Aorta (tissue), 5 donors: ENCODE results near the gene HGFAC. TPM values are rescaled to one million over a fixed set of nuclear protein-coding genes. Genes with fewer than 3 reads are reported as not detected.

Source experiments
- ATAC-seq: fragments of 200-7000 bp; cut with Tn5 transposase; one replicate; pipeline ENCODE4 v1.9.1; 2022; ENCODE audit warnings: moderate library complexity; ENCODE audit not compliant: low FRiP score
- DNase-seq, 2 donors: peaks; one replicate each; pipeline ENCODE4 v3.0.0-alpha.2; 2020
- H3K27ac ChIP-seq, 2 donors: one replicate each; pipeline ENCODE4 v1.5.1; 2013; ENCODE audit warnings: low read length in 2 of 2, mild to moderate bottlenecking in 2 of 2, moderate library complexity in 2 of 2, control low read depth in 1 of 2, inconsistent platforms in 1 of 2, low read depth in 1 of 2
- H3K27me3 ChIP-seq, 2 donors: one replicate each; pipeline ENCODE4 v1.6.1; 2013; ENCODE audit warnings: control low read depth in 1 of 2, low read length in 1 of 2, mild to moderate bottlenecking in 1 of 2, moderate library complexity in 1 of 2; ENCODE audit not compliant: insufficient read depth in 2 of 2, control insufficient read depth in 1 of 2
- H3K36me3 ChIP-seq, 2 donors: one replicate each; pipeline ENCODE4 v1.6.1; 2013; ENCODE audit warnings: control low read depth in 1 of 2, low read length in 1 of 2, mild to moderate bottlenecking in 1 of 2; ENCODE audit not compliant: insufficient read depth in 2 of 2, control insufficient read depth in 1 of 2
- H3K4me1 ChIP-seq, 2 donors: one replicate each; pipeline ENCODE4 v1.6.1; 2013; ENCODE audit warnings: low read length in 2 of 2, control low read depth in 1 of 2, mild to moderate bottlenecking in 1 of 2, moderate library complexity in 1 of 2; ENCODE audit not compliant: insufficient read depth in 2 of 2, control insufficient read depth in 1 of 2
- H3K4me3 ChIP-seq, 2 donors: one replicate each; pipeline ENCODE4 v1.5.1; 2013; ENCODE audit warnings: low read length in 2 of 2, control low read depth in 1 of 2, mild to moderate bottlenecking in 1 of 2
- H3K9me3 ChIP-seq: one replicate; pipeline ENCODE4 v1.6.1; 2013; ENCODE audit warnings: mild to moderate bottlenecking, low read length; ENCODE audit not compliant: control insufficient read depth
- WGBS, 2 donors: extraction: QIAGEN DNeasy Blood & Tissue Kit; methylation state at CpG; one replicate each; pipeline ENCODE4 v1.1.7; 2013; 5-methylcytosine and 5-hydroxymethylcytosine counted together
- intact Hi-C, 2 donors: fragments of 100-400 bp; cut with DNase I; formaldehyde crosslinking; loops; one replicate each; pipeline versions ENCODE4 v1.14.2 to v1.15.0; 2022
- polyA plus RNA-seq, 2 donors: library from polyadenylated mRNA; stranded (reverse); fragments of 200-250 nt; gene quantifications; one replicate each; pipeline ENCODE4 v1.2.3, GENCODE V29; 2013
- total RNA-seq, 2 donors: library from RNA; stranded (reverse); fragmentation: NEBNext Ultra II Directional; extraction: Animal tissue kit (Norgen Biotek cat#: 25700); gene quantifications; one replicate each; pipeline ENCODE4 v1.2.1, GENCODE V29; 2021
- donor health status: healthy with polysubstance abuse.
- donor health status: Bipolar disorder and iron deficiency.
- donor health status: DM: no; HTN: no; CAD: no.
- donor health status: DM: no; HTN: no; CAD: no.
- donor health status: DM: yes; HTN: yes; CAD: no.

The HGFAC gene
- total and polyA plus RNA-seq, 4 donors = 0.18 to 2.1 (median 0.99) TPM

DNA sequence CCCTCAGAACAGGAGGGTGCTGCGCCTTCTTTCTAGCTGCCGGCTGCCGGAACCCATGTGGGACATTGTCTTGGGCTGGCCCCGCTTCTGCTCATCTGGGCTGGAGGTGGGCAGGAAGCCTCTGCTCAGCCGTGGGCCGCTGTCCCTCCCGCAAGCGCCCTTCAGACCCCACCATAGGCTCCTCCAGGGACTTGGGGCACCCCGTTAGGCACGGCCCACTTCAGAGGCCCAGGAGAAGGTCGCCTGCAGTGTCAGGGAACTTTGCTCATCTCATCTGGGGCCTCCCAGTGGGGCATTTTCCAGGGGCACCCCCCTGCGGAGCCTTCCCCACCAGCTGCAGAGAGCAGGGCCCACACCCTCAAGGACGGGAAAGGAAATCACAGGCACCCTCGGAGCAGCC lies 54.3 kb downstream of the HGFAC start:
- Histone ChIP-seq H3K27me3 (no peaks in the 10 kb centered on the region), H3K4me3 (no peak overlapping the region), H3K4me1 (no peaks in the 10 kb centered on the region), H3K27ac (no peak overlapping the region), H3K9me3 (no peaks in the 10 kb centered on the region), H3K36me3 (peaks cover 0 to 3% of the 10 kb centered on the region in 2 donors)
- 67 to 78% methylated on average over 14 of the region's 14 CpGs for WGBS, 2 donors
- intact Hi-C loops = no loop called here
- no peak for ATAC-seq
- DNase-seq = no peak

DNA sequence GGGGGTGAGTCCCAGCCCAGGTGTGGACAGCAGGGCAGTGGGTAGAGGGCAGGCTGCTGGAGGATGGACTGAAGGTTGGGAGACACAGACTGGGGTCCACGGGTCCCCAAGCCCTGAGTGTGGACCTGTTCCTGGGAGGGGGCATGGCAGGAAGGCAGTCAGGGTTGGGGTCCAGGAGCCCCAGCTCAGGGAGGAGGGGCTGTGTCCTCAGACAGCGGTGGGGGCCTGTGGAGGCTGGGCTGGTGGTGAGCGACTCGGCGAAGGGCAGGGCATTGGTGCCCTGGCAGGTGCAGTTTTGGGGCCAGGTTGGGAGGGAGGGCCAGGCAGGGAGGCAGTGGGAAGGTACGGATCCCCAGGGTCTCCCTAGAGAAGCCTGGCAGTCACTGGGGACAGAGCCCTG lies 55.3 kb downstream of the HGFAC start:
- DNase-seq (no peak), ATAC-seq (no peak)
- no peak overlapping the region for H3K4me3 ChIP-seq
- H3K36me3 ChIP-seq = peaks cover 0 to 3% of the 10 kb centered on the region in 2 donors
- 84 to 85% methylated on average over 6 of the region's 6 CpGs for WGBS, 2 donors
- H3K9me3 ChIP-seq = no peaks in the 10 kb centered on the region
- no peaks in the 10 kb centered on the region for H3K27me3 ChIP-seq
- H3K27ac ChIP-seq = no peak overlapping the region
- intact Hi-C loops = no loop called here
- H3K4me1 ChIP-seq = no peaks in the 10 kb centered on the region

DNA sequence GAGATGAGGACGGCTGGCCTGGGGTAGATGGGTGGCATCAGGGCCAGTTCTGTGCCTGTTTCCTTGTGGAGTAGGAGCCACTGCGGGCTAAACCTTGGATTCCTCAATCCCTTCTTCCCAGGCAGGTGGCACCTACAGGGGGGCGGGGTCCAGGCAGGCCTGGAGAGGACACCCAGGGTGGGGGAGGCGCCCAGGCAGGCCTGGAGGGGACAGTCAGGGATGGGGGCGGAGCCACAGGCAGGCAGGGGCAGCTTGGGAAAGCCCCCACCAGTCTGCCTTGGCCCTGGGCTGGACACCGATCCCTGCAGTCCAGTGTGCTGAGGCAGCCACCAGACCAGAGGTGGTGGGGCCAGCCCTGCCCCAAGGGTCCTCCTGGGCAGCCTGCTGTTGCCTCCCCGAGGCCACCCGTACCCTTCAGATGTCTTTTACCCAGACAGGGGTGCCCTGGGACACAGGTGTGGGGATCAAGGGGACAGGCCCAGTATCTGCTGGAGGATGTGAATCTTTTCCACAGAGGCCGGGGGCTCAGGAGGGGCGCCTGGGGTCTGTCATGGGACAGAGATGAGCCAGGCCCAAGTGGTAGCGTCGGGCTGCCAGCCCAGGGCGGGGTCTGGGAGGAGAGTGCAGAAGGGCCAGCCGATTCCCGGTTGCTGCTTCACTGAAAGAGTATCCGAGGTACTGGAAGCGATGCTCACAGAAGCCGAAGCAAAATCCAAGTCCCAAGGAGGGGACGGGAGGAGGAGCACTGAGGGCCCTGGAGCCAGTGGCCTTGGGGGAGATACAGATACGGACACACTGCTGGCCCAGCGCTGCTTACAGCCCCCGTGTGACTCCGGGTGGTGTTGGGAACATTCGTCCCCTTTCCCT lies 56.0 kb downstream of the HGFAC start:
- WGBS, 2 donors = 81 to 83% methylated on average over 24 of the region's 24 CpGs
- DNase-seq (no peak), ATAC-seq (no peak)
- Histone ChIP-seq H3K36me3 (peaks cover 0 to 3% of the 10 kb centered on the region in 2 donors), H3K27ac (no peak overlapping the region), H3K4me1 (no peaks in the 10 kb centered on the region), H3K27me3 (no peaks in the 10 kb centered on the region), H3K9me3 (no peaks in the 10 kb centered on the region), H3K4me3 (no peak overlapping the region)
- intact Hi-C loops = no loop called here

DNA sequence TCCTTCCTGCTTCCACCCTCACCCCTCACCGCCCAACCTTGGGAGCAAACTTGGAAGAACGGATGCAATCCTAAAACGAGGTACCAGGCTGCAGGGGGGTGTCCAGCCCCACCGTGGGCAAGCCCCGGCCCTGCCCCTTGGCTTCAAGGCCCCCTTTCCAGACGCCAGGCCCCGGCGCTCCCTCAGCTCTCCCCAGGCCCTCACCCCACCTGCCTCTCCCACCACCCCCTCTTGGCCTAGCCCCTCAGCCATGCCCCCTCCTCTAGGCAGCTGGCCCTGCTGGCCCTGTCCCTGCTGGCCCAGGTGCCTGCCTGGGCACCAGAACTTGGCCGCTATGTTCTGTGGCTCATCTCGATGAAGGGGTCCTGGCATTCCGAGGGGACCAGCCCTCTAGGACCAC lies 56.6 kb downstream of the HGFAC start:
- H3K4me1 ChIP-seq = no peaks in the 10 kb centered on the region

More for the DNA sequence above, 56.6 kb downstream of the HGFAC start:
- no peak for DNase-seq
- Histone ChIP-seq H3K36me3 (no peaks in the 10 kb centered on the region), H3K27ac (no peak overlapping the region), H3K4me3 (no peak overlapping the region), H3K9me3 (no peaks in the 10 kb centered on the region), H3K27me3 (no peaks in the 10 kb centered on the region)
- intact Hi-C loops = no loop called here
- 83 to 88% methylated on average over 11 of the region's 11 CpGs for WGBS, 2 donors
- no peak for ATAC-seq

Other genes with a start within 250 kb of the HGFAC start
- gene MSANTD1, start 192.8 kb upstream of the HGFAC start, total RNA-seq = 1 to 10 TPM; 1.9 to 3.5 TPM
- under 1 TPM in 1 of 2 donors, not detected in 1; 0.33 TPM for gene MSANTD1, start 192.8 kb upstream of the HGFAC start, polyA plus RNA-seq
- 10 to 100 TPM; 23.9 to 40.4 TPM for gene RGS12, start 148.9 kb upstream of the HGFAC start, total RNA-seq
- 10 to 100 TPM; 10.3 to 28.2 TPM for gene RGS12, start 148.9 kb upstream of the HGFAC start, polyA plus RNA-seq
- 1 to 10 TPM; 3.3 to 9.1 TPM for gene DOK7, start 21.3 kb downstream of the HGFAC start, total RNA-seq
- gene DOK7, start 21.3 kb downstream of the HGFAC start, polyA plus RNA-seq = 1 to 10 TPM; 4.3 to 5.1 TPM
- gene LRPAP1, start 90.5 kb downstream of the HGFAC start, total RNA-seq = 100 to 1,000 TPM; 128 to 136 TPM
- gene LRPAP1, start 90.5 kb downstream of the HGFAC start, polyA plus RNA-seq = 100 to 1,000 TPM in 1 of 2 donors, 10 to 100 TPM in 1; 95.4 to 196 TPM